Panc1 (cell line): ENCODE data around the gene NEURL4. TPM values are rescaled to one million over a fixed set of nuclear protein-coding genes. Genes with fewer than 3 reads are reported as not detected.

Experiments
- ATAC-seq: fragments of 200-7000 bp; cut with Tn5 transposase; 2 replicates; pipeline ENCODE4 v1.9.1; 2020; ENCODE audit warnings: mild to moderate bottlenecking, moderate library complexity
- BruUV-seq: library from RNA; stranded (reverse); fragments of 400-500 nt; replicated peaks from 2 replicates; lab custom pipeline; 2021; lab: Mats Ljungman, UMichigan
- CTCF ChIA-PET: fragments of 300-600 bp; sonication (Branson Sonifier 250); formaldehyde crosslinking; loops from one replicate; lab custom pipeline; 2022; ENCODE audit warnings: antibody characterized with exemption; lab: Charles Lee
- POLR2A ChIA-PET: fragments of 300-600 bp; sonication (Branson Sonifier 250); formaldehyde crosslinking; loops from one replicate; lab custom pipeline; 2022; ENCODE audit warnings: antibody characterized with exemption; lab: Charles Lee
- DNase-seq: peaks from one replicate; pipeline ENCODE4 v3.0.0-alpha.2; 2010; ENCODE audit warnings: low read depth, low spot score
- H3K27ac ChIP-seq: 2 replicates; pipeline ENCODE4 v1.5.1; 2011; ENCODE audit warnings: mild to moderate bottlenecking, low read length, inconsistent platforms
- H3K27me3 ChIP-seq: fragments of 200-500 bp; sonication (Bioruptor generic); 2 replicates; pipeline ENCODE4 v1.6.0; 2014; ENCODE audit warnings: low read length, inconsistent platforms; ENCODE audit not compliant: control insufficient read depth, insufficient read depth
- H3K36me3 ChIP-seq: fragments of 200-500 bp; sonication (Bioruptor generic); 2 replicates; pipeline ENCODE4 v1.5.1; 2014; ENCODE audit warnings: inconsistent platforms, mild to moderate bottlenecking, low read length, moderate library complexity; ENCODE audit not compliant: control insufficient read depth, insufficient read depth
- H3K4me1 ChIP-seq: 2 replicates; pipeline ENCODE4 v1.5.1; 2011; ENCODE audit warnings: inconsistent platforms, mild to moderate bottlenecking, low read length, moderate library complexity; ENCODE audit not compliant: control insufficient read depth, insufficient read depth
- H3K4me3 ChIP-seq, 2 experiments: 2 replicates each; pipeline ENCODE4 v1.5.1; 2011 to 2012; ENCODE audit warnings: low read depth in 2 of 2, low read length in 2 of 2, mild to moderate bottlenecking in 2 of 2, inconsistent platforms in 1 of 2, moderate library complexity in 1 of 2
- H3K9me3 ChIP-seq: fragments of 200-500 bp; sonication (Bioruptor generic); 2 replicates; pipeline ENCODE4 v1.5.1; 2014; ENCODE audit warnings: low read depth, mild to moderate bottlenecking, inconsistent platforms, low read length, moderate library complexity; ENCODE audit not compliant: control insufficient read depth, insufficient read depth
- POLR2AphosphoS5 ChIP-seq: IDR thresholded peaks from 2 replicates; pipeline ENCODE4 v1.6.1; 2012; ENCODE audit warnings: mild to moderate bottlenecking, low read depth, low read length, moderate library complexity
- SIN3A ChIP-seq: IDR thresholded peaks from 2 replicates; pipeline ENCODE4 v1.6.1; 2012; ENCODE audit warnings: low read depth, mild to moderate bottlenecking, low read length, moderate library complexity, borderline replicate concordance; ENCODE audit not compliant: insufficient read depth
- TCF7L2 ChIP-seq: IDR thresholded peaks from 2 replicates; pipeline ENCODE4 v1.6.1; 2011; ENCODE audit warnings: mild to moderate bottlenecking, low read depth, low read length, inconsistent platforms
- in situ Hi-C: cut with HindIII; loops from 2 replicates; pipeline ENCODE4 v1.10.0; 2016; ENCODE audit warnings: low sequenced_read_pairs, low pct_unique_long_range_greater_than_20kb
- intact Hi-C: fragments of 100-400 bp; cut with micrococcal nuclease; formaldehyde crosslinking; loops from one replicate; pipeline ENCODE4 v1.10.0; 2022; ENCODE audit not compliant: unreplicated experiment
- total RNA-seq: library from RNA; stranded (reverse); gene quantifications from one replicate; pipeline ENCODE4 v1.2.1, GENCODE V29; 2021; ENCODE audit not compliant: unreplicated experiment
- TF ChIP-seq, protein P1 (sequence below), 2 experiments: IDR thresholded peaks; 2 replicates each; pipeline ENCODE4 v1.6.1; 2011 to 2012; ENCODE audit warnings: low read depth in 2 of 2, control low read depth in 1 of 2, low read length in 1 of 2, mild to moderate bottlenecking in 1 of 2, moderate library complexity in 1 of 2; ENCODE audit not compliant: insufficient read depth in 1 of 2
- TF ChIP-seq, protein P2 (sequence below): fragments of 450-650 bp; IDR thresholded peaks from 2 replicates; pipeline ENCODE4 v1.5.1; 2017; ENCODE audit warnings: mild to moderate bottlenecking

Gene NEURL4
- total RNA-seq, 1 experiment from 2014 or later: 58.9 TPM

DNA sequence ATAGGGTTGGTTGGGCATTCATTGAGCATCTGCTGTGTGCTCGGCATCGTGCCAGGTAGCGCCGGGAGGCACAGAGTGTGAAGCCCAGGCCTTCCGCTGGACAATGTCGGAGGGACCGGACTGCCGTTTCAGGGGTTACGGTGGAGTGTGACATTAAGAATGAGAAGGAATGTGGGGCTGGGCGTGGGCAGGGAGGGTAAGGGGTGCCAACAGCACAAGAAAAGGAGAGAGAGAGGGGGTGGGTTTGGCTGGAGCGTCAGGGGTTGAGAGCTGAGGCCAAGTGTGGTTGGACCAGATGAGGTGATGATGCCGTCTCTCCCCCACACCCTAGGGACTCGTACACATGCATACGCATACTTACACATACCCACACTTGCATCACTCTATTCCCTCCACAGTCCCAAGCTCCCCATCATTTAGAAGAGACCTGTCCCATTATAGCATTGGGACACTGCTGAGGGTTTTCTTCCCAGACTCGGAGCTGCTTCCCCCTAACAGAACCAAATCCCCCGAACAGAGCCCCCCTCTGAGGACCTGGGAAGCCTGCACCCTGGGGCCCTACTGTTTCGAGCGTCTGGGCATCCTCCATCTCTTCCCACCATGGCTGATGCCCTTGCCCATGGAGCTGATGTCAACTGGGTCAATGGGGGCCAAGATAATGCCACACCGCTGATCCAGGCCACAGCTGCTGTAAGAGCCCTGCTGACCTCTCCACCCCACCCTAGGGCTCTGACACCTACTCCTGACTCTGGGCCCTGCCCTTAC is 19.5 kb upstream of the NEURL4 start:
- no peaks in the 10 kb centered on the region; the same call in 1 of the 2 replicates for H3K36me3 ChIP-seq
- H3K27ac ChIP-seq: no peak overlapping the region
- in situ Hi-C loops (no loop called here), intact Hi-C loops (no loop called here)
- TF ChIP-seq TCF7L2 (no peak), POLR2AphosphoS5 (no peak), SIN3A (no peak)
- TF ChIP-seq, protein P1, sequence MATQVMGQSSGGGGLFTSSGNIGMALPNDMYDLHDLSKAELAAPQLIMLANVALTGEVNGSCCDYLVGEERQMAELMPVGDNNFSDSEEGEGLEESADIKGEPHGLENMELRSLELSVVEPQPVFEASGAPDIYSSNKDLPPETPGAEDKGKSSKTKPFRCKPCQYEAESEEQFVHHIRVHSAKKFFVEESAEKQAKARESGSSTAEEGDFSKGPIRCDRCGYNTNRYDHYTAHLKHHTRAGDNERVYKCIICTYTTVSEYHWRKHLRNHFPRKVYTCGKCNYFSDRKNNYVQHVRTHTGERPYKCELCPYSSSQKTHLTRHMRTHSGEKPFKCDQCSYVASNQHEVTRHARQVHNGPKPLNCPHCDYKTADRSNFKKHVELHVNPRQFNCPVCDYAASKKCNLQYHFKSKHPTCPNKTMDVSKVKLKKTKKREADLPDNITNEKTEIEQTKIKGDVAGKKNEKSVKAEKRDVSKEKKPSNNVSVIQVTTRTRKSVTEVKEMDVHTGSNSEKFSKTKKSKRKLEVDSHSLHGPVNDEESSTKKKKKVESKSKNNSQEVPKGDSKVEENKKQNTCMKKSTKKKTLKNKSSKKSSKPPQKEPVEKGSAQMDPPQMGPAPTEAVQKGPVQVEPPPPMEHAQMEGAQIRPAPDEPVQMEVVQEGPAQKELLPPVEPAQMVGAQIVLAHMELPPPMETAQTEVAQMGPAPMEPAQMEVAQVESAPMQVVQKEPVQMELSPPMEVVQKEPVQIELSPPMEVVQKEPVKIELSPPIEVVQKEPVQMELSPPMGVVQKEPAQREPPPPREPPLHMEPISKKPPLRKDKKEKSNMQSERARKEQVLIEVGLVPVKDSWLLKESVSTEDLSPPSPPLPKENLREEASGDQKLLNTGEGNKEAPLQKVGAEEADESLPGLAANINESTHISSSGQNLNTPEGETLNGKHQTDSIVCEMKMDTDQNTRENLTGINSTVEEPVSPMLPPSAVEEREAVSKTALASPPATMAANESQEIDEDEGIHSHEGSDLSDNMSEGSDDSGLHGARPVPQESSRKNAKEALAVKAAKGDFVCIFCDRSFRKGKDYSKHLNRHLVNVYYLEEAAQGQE (IDR thresholded peaks at IDR 0.05; ENCODE audit: insufficient read depth in 1 of 2, low read depth in 2 of 2, low read length in 1 of 2): no peak
- TF ChIP-seq, protein P2, sequence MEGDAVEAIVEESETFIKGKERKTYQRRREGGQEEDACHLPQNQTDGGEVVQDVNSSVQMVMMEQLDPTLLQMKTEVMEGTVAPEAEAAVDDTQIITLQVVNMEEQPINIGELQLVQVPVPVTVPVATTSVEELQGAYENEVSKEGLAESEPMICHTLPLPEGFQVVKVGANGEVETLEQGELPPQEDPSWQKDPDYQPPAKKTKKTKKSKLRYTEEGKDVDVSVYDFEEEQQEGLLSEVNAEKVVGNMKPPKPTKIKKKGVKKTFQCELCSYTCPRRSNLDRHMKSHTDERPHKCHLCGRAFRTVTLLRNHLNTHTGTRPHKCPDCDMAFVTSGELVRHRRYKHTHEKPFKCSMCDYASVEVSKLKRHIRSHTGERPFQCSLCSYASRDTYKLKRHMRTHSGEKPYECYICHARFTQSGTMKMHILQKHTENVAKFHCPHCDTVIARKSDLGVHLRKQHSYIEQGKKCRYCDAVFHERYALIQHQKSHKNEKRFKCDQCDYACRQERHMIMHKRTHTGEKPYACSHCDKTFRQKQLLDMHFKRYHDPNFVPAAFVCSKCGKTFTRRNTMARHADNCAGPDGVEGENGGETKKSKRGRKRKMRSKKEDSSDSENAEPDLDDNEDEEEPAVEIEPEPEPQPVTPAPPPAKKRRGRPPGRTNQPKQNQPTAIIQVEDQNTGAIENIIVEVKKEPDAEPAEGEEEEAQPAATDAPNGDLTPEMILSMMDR: no peak
- BruUV-seq: no TSS peak
- no peaks in the 10 kb centered on the region for H3K9me3 ChIP-seq
- DNase-seq (no peak), ATAC-seq (no peak)
- POLR2A ChIA-PET: no interaction called here
- H3K27me3 ChIP-seq: no peaks in the 10 kb centered on the region
- CTCF ChIA-PET: no interaction called here
- H3K4me1 ChIP-seq: peaks cover 9% of the 10 kb centered on the region
- no peak overlapping the region for H3K4me3 ChIP-seq

DNA sequence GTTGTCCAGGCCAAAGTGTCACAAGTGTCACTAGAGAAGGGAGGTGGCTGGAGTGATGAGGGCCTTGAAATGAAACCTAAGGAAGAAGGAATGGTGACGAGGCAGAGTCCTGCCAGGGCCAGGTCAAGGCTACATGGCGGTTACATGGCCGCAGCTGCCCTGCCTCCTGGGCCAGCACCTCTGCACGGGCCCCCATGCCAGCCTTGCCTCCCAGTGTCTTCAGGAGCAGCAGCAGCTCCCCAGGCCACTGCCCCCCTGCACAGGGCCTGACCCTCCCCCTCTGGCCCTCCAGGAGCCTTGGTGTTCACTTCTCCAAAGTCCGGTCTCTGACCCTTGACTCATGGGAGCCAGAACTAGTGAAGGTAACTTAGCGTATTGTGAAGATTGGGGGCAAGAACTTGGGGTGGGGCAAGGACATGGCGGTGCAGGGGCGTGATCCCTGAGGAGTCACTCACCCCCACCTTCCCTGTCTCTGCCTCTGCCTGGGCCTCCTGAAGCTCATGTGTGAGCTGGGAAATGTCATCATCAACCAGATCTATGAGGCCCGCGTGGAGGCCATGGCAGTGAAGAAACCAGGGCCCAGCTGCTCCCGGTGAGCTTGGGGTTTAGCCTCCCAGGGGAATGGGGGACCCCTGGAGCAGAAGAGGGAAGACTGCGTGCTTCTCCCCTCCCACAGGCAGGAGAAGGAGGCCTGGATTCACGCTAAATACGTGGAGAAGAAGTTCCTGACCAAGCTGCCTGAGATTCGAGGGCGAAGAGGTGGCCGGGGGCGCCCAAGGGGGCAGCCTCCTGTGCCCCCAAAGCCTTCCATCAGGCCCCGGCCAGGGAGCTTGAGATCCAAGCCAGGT is 18.7 kb upstream of the NEURL4 start:
- no peak overlapping the region for H3K27ac ChIP-seq
- DNase-seq (no peak), ATAC-seq (no peak)
- no peaks in the 10 kb centered on the region for H3K9me3 ChIP-seq
- CTCF ChIA-PET: interaction anchor here (0.6 kb wide), 1 partner anchor 9 kb away, joined by 9 read pairs; no protein-coding TSS in a partner anchor
- in situ Hi-C loops: no loop called here
- TF ChIP-seq, protein P1 (IDR thresholded peaks at IDR 0.05; ENCODE audit: insufficient read depth in 1 of 2, low read depth in 2 of 2, low read length in 1 of 2): no peak
- TF ChIP-seq POLR2AphosphoS5 (no peak), TCF7L2 (no peak), SIN3A (no peak)
- TF ChIP-seq, protein P2: no peak
- H3K27me3 ChIP-seq: no peaks in the 10 kb centered on the region
- POLR2A ChIA-PET: no interaction called here
- no peak overlapping the region for H3K4me3 ChIP-seq
- no peaks in the 10 kb centered on the region; the same call in 1 of the 2 replicates for H3K36me3 ChIP-seq
- peaks cover 7% of the 10 kb centered on the region; the same call in 1 of the 2 replicates for H3K4me1 ChIP-seq
- no TSS peak for BruUV-seq
- intact Hi-C loops: no loop called here
